Muscle of back (tissue), 11 donors: ENCODE data around the gene EPB41L2. TPM values are rescaled to one million over a fixed set of nuclear protein-coding genes. Genes with fewer than 3 reads are reported as not detected.
"Not testable (repeated sequence)": the region's sequence is repeated elsewhere in the genome, so short reads cannot be mapped to it uniquely, and the experiment has no call there.

Experiments
- DNase-seq, 3 donors: peaks; one replicate each; pipeline versions ENCODE4 v3.0.0 to v3.0.0-alpha.2; 2013
- polyA plus RNA-seq, 10 donors: library from polyadenylated mRNA; unstranded; fragments of 120-200 nt; gene quantifications; one replicate each; pipeline ENCODE4 v1.2.1, GENCODE V29; 2013; ENCODE audit not compliant: insufficient read length in 10 of 10

The EPB41L2 gene
- polyA plus RNA-seq, 10 donors = 143 to 283 (median 193) TPM

- peak in 1 of 3 donors; percentile 80 for DNase-seq
Observed at GRCh38 chr6:131005439-131006016, 57.5 kb downstream of the EPB41L2 start.

GRCh38 chr6:131004936-131005335, 58.1 kb downstream of the EPB41L2 start:
- peak in 1 of 3 donors; percentile 66 for DNase-seq

GRCh38 chr6:131004387-131004755, 58.7 kb downstream of the EPB41L2 start:
- peak in 1 of 3 donors; percentile 37 for DNase-seq

- peak in 2 of 3 donors; percentile 75 to 90 for DNase-seq
Observed at GRCh38 chr6:131003488-131004386, 59.3 kb downstream of the EPB41L2 start.

GRCh38 chr6:131002661-131002980, 60.4 kb downstream of the EPB41L2 start:
- no peak for DNase-seq

GRCh38 chr6:131001945-131002660, 60.9 kb downstream of the EPB41L2 start:
- DNase-seq = peak in 1 of 3 donors; percentile 78

DNA sequence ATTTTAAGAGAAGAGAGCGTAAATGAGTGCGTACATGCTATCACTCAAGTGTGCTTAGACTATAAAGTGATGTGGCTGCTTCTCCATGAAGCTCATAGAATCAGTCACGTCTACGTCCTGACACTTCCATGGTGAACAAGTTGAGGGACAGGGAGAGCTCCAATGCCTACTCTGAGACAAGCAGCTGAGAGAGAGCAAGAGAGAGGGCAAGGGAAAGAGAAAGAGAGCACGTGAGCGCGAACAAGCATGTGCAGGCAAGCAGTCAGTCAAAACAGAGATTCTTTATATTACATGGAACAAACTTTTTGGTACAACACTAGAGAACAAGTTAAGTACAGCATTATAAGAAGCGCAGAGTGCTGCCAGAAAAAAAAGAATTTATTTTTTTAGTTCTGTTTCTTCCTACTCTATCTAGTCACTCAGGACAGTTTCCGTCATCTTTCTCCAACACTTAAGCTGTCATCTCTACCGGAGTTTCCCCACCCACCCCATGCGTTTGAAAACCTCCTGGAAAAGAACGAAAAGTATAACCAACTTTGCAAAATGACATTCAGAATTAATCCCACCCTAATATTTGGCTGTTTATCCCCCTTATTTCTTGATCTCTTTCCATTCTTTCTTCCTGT, 61.8 kb downstream of the EPB41L2 start:
- DNase-seq = peak in 1 of 3 donors; percentile 69

GRCh38 chr6:131000544-131000943, 62.5 kb downstream of the EPB41L2 start:
- DNase-seq = no peak

- peak in 1 of 3 donors; percentile 54 for DNase-seq
Observed at GRCh38 chr6:130997061-130997753, 65.8 kb downstream of the EPB41L2 start.

DNA sequence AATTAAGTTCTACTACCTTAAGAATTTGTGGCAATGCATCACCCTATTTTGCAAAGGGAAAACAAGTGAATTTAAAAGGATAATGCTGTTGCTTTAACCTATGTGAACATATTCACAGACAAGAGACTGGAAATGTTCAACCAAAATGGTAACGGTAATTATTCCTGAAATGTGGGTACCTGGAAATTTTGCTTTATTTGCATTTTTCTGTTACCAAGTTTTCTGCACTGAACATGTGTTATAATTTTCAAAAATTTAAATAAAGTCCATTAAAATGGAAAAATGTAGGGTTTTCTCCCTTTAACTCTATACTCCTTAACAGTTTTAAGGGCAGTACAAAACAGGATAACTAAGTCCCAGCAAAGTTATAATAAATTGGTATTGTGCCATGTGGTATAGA, 66.4 kb downstream of the EPB41L2 start:
- no peak for DNase-seq

DNA sequence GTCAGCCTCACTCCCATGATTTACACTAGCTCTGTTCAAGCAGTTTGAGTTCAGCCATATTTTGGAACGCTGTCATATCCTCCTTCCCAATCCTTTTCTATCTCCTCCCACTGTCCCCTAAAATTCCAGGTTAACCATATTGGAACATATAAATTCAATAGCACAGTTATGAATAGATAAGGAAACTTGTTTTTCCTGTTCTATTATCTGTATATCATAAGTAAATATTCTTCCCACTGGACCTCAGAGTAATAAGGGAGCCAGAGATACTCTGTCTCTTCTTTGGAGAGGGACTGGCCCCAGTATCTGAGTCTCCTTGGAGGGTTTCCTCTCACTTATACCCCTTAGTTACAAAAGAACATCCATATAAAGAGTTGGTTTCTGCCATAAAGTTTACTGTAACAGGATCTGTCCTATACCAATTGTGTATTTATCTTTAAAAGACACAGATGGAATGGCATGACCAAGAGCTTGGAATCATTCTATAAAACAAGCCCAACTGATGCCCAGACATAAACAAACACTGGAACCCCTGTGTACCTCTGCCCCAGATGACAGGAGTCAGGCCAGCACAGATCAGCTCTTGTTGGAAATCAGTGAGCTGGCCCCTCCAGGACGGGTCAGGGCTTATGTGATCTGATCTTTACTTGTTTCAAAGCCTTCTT, 67.1 kb downstream of the EPB41L2 start:
- no peak for DNase-seq

DNA sequence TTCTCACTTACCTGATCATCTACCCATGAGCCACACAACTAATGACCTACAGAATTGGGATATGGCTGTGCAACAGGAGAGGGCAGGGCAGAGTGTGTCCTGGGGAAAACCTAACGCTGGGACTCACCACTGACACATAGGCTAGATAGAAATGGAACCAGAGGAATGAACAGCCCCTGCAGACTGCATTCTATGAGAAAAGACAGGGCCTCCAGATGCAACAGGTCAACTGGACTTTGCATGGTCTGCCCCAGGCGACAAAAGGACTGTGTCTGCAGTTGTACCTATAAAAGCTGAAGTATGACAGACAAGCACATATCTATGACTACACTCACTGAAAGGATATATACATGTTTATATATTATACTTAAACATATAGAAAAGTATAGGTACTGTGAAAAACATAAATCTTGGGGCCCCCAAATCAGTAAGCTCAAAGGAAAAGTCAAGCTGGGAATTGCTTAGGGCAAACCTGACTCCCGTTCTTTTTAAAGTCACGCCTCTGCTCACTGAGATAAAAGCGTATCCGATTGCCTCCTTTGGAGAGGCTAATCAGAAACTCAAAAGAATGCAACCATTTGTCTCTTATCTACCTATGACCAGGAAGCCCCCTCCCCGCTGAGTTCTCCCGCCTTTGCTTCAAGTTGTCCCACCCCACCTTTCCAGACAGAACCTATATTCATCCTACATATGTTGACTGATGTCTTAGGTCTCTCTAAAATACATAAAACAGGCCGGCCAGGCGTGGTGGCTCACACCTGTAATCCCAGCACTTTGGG, 68.5 kb downstream of the EPB41L2 start:
- DNase-seq = no peak

DNA sequence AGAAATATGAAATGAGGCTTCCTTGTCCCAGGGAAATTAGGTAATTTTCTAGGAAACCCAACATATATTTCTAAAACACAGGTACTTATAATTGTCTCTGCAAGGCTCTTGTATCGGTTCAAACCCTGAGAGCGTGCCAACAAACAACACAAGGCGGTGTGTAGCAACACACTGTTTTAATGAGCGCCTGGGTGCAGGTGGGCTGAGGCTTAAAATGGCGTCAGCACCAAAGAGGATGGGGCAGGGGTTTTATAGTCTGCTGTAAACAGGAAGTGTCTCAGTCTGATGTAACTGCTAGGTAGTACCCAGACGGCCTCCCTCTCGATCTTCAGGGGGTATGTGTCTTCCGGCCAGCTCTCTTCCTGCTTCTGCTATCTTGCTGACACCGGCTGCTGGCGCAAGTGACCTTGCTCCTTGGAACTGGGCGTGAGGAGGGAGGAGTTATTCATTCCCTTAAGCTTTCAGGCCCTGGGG, 69.7 kb downstream of the EPB41L2 start:
- DNase-seq = no peak

GRCh38 chr6:130991422-130992137, 71.5 kb downstream of the EPB41L2 start:
- DNase-seq = peak in 1 of 3 donors; percentile 76

DNA sequence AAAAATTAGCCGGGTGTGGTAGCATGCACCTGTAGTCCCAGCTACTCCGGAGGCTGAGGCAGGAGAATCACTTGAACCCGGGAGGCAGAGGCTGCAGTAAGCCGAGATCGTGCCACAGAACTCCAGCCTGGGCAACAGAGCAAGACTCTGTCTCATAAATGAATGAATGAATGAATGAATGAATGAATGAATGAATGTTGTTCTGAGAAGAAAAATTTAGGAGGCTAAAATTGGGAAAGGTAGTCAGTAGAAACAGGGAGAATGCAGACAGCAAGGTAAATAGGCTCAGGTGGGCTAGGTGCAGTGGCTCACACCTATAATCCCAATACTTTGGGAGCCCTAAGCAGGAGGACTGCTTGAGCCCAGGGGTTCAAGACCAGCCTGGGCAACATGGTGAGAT, 75.5 kb downstream of the EPB41L2 start:
- not testable (repeated sequence) for DNase-seq

DNA sequence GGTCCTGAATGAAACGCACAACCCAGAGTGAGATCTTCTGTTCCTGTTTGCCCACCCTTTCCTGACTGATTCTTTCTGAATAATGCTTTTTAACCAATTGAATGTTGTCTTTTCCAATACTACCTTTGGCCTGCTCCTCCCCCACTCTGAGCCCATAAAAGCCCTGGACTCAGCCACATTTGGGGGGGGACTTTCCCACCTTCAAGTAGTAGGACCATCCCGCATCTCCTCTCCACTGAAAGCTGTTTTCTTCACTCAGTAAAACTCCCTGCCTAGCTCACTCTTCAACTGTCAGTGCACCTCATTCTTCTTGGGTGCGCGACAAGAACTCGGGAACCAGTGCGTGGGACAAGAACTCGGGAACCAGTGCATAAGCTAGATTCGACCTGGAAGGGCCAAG, 77.9 kb downstream of the EPB41L2 start:
- no peak for DNase-seq

- DNase-seq = peak in 1 of 3 donors; percentile 42
Observed at GRCh38 chr6:130982941-130983456, 80.0 kb downstream of the EPB41L2 start.

DNA sequence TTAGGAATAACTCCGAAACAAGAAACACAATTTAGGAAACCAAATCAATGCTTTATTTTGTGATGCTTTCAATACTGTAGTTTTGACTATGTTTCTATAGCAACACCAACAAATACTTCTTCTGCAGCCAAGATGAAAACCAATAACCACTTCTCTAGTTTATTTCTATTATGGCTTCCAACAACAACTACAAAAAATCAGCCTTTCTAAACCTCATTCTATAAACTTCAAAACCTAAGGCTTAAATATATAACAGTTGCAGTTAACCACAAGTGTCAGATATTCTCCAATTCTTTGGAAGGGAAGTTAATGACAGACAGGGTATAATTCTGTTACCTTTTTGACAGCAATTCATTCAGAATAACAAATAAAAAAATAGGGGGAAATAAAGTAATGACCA, 80.9 kb downstream of the EPB41L2 start:
- DNase-seq = peak in 2 of 3 donors; percentile 45 to 84

DNA sequence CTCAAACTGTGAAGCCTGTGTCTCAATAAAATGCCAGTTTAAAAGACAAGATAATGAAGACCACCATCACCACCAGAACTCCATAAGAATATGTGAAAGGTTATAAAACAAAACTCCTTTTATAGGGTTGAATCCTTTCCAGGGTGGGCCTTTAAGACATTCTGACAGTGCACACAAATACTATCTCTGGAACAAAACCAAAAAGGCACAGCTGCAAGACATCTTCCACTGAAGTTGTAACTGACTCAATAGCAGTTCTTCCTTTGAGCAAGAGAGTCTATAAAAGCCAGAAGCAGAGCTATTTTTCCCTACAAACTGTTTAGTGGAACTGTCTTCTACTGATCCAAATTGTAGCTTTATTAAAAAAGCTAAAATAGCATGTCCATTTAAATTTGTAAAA, 81.6 kb downstream of the EPB41L2 start:
- peak; percentile 80 to 93 (median 88) for DNase-seq
